ENCODE measurements around the gene OXTR. TPM values are rescaled to one million over a fixed set of nuclear protein-coding genes. Genes with fewer than 3 reads are reported as not detected.

OXTR gene
- total and polyA plus RNA-seq, 5 donors: 0.11 to 0.79 (median 0.39) TPM

GRCh38 chr3:8767667-8768363 lies 1.6 kb downstream of the OXTR start:
- no peaks in the 10 kb centered on the region for H3K9me3 ChIP-seq (ENCODE audit: control insufficient read depth, low read length)
- DNase-seq (no peak), ATAC-seq (peak in 1 of 2 donors; percentile 11)
- no peak overlapping the region for H3K27ac ChIP-seq (ENCODE audit: low read length)
- H3K4me1 ChIP-seq (ENCODE audit: control insufficient read depth, insufficient read depth, low read length): no peaks in the 10 kb centered on the region
- no peak overlapping the region for H3K4me3 ChIP-seq (ENCODE audit: low read length)
- 2% methylated on average over 74 of the region's 74 CpGs for WGBS
- H3K27me3 ChIP-seq (ENCODE audit: control insufficient read depth, insufficient read depth): no peaks in the 10 kb centered on the region
- intact Hi-C loops (cut with DNase I): no loop called here

GRCh38 chr3:8767256-8767666 lies 2.2 kb downstream of the OXTR start:
- intact Hi-C loops (cut with DNase I): no loop called here
- WGBS: 43% methylated on average over 37 of the region's 37 CpGs
- no peaks in the 10 kb centered on the region for H3K9me3 ChIP-seq (ENCODE audit: control insufficient read depth, low read length)
- ATAC-seq: no peak
- H3K27ac ChIP-seq (ENCODE audit: low read length): no peak overlapping the region
- H3K27me3 ChIP-seq (ENCODE audit: control insufficient read depth, insufficient read depth): no peaks in the 10 kb centered on the region
- no peak overlapping the region for H3K4me3 ChIP-seq (ENCODE audit: low read length)
- no peaks in the 10 kb centered on the region for H3K4me1 ChIP-seq (ENCODE audit: control insufficient read depth, insufficient read depth, low read length)
- no peak for DNase-seq

- Histone ChIP-seq H3K27me3 (ENCODE audit: control insufficient read depth, insufficient read depth) (no peaks in the 10 kb centered on the region), H3K4me1 (ENCODE audit: control insufficient read depth, insufficient read depth, low read length) (no peaks in the 10 kb centered on the region), H3K9me3 (ENCODE audit: control insufficient read depth, low read length) (no peaks in the 10 kb centered on the region), H3K4me3 (ENCODE audit: low read length) (no peak overlapping the region), H3K27ac (ENCODE audit: low read length) (no peak overlapping the region)
- no peak for ATAC-seq
- 87% methylated on average over 2 of the region's 2 CpGs for WGBS
- no peak for DNase-seq
- intact Hi-C loops (cut with DNase I): no loop called here
Observed at GRCh38 chr3:8766148-8766547, 3.3 kb downstream of the OXTR start.

GRCh38 chr3:8765528-8765927 lies 3.9 kb downstream of the OXTR start:
- Histone ChIP-seq H3K9me3 (ENCODE audit: control insufficient read depth, low read length) (no peaks in the 10 kb centered on the region), H3K4me3 (ENCODE audit: low read length) (no peak overlapping the region), H3K4me1 (ENCODE audit: control insufficient read depth, insufficient read depth, low read length) (no peaks in the 10 kb centered on the region), H3K27me3 (ENCODE audit: control insufficient read depth, insufficient read depth) (no peaks in the 10 kb centered on the region), H3K27ac (ENCODE audit: low read length) (no peak overlapping the region)
- ATAC-seq: no peak
- intact Hi-C loops (cut with DNase I): no loop called here
- no peak for DNase-seq
- 65% methylated on average over 4 of the region's 4 CpGs for WGBS

GRCh38 chr3:8764528-8764927 lies 4.9 kb downstream of the OXTR start:
- intact Hi-C loops (cut with DNase I): no loop called here
- ATAC-seq: no peak

GRCh38 chr3:8762607-8763377 lies 6.6 kb downstream of the OXTR start:
- ATAC-seq (no peak), DNase-seq (no peak)
- H3K27ac ChIP-seq (ENCODE audit: low read length): no peak overlapping the region
- H3K9me3 ChIP-seq (ENCODE audit: control insufficient read depth, low read length): no peaks in the 10 kb centered on the region
- no peaks in the 10 kb centered on the region for H3K4me1 ChIP-seq (ENCODE audit: control insufficient read depth, insufficient read depth, low read length)
- intact Hi-C loops (cut with DNase I): no loop called here
- 88% methylated on average over 11 of the region's 11 CpGs for WGBS
- H3K27me3 ChIP-seq (ENCODE audit: control insufficient read depth, insufficient read depth): no peaks in the 10 kb centered on the region
- no peak overlapping the region for H3K4me3 ChIP-seq (ENCODE audit: low read length)

More at GRCh38 chr3:8764528-8764927, 4.9 kb downstream of the OXTR start:
- DNase-seq: no peak
- Histone ChIP-seq H3K27ac (ENCODE audit: low read length) (no peak overlapping the region), H3K4me1 (ENCODE audit: control insufficient read depth, insufficient read depth, low read length) (no peaks in the 10 kb centered on the region), H3K9me3 (ENCODE audit: control insufficient read depth, low read length) (no peaks in the 10 kb centered on the region), H3K27me3 (ENCODE audit: control insufficient read depth, insufficient read depth) (no peaks in the 10 kb centered on the region), H3K4me3 (ENCODE audit: low read length) (no peak overlapping the region)
- WGBS: 88% methylated on average over 6 of the region's 6 CpGs

- WGBS: 86% methylated on average over 5 of the region's 5 CpGs
- DNase-seq: no peak
- no peak for ATAC-seq
- H3K9me3 ChIP-seq (ENCODE audit: control insufficient read depth, low read length): no peaks in the 10 kb centered on the region
- no peak overlapping the region for H3K4me3 ChIP-seq (ENCODE audit: low read length)
- intact Hi-C loops (cut with DNase I): no loop called here
- H3K4me1 ChIP-seq (ENCODE audit: control insufficient read depth, insufficient read depth, low read length): no peaks in the 10 kb centered on the region
- H3K27me3 ChIP-seq (ENCODE audit: control insufficient read depth, insufficient read depth): no peaks in the 10 kb centered on the region
- H3K27ac ChIP-seq (ENCODE audit: low read length): no peak overlapping the region
Observed at GRCh38 chr3:8761866-8762265, 7.5 kb downstream of the OXTR start.

- Histone ChIP-seq H3K9me3 (ENCODE audit: control insufficient read depth, low read length) (no peaks in the 10 kb centered on the region), H3K4me1 (ENCODE audit: control insufficient read depth, insufficient read depth, low read length) (no peaks in the 10 kb centered on the region), H3K4me3 (ENCODE audit: low read length) (no peak overlapping the region), H3K27me3 (ENCODE audit: control insufficient read depth, insufficient read depth) (no peaks in the 10 kb centered on the region), H3K27ac (ENCODE audit: low read length) (no peak overlapping the region)
- intact Hi-C loops (cut with DNase I): no loop called here
- ATAC-seq (no peak), DNase-seq (no peak)
- 84% methylated on average over 5 of the region's 5 CpGs for whole genome bisulfite sequencing
Observed at GRCh38 chr3:8760506-8760905, 8.9 kb downstream of the OXTR start.

- Histone ChIP-seq H3K27ac (ENCODE audit: low read length) (no peak overlapping the region), H3K4me3 (ENCODE audit: low read length) (no peak overlapping the region), H3K9me3 (ENCODE audit: control insufficient read depth, low read length) (no peaks in the 10 kb centered on the region), H3K27me3 (ENCODE audit: control insufficient read depth, insufficient read depth) (no peaks in the 10 kb centered on the region), H3K4me1 (ENCODE audit: control insufficient read depth, insufficient read depth, low read length) (no peaks in the 10 kb centered on the region)
- WGBS: 84% methylated on average over 5 of the region's 5 CpGs
- DNase-seq (no peak), ATAC-seq (no peak)
- intact Hi-C loops (cut with DNase I): no loop called here
Observed at GRCh38 chr3:8760091-8760490, 9.3 kb downstream of the OXTR start.

GRCh38 chr3:8759038-8759707 lies 10.2 kb downstream of the OXTR start:
- Histone ChIP-seq H3K9me3 (ENCODE audit: control insufficient read depth, low read length) (no peaks in the 10 kb centered on the region), H3K27ac (ENCODE audit: low read length) (no peak overlapping the region), H3K27me3 (ENCODE audit: control insufficient read depth, insufficient read depth) (no peaks in the 10 kb centered on the region), H3K4me1 (ENCODE audit: control insufficient read depth, insufficient read depth, low read length) (no peaks in the 10 kb centered on the region), H3K4me3 (ENCODE audit: low read length) (no peak overlapping the region)
- 86% methylated on average over 7 of the region's 7 CpGs for WGBS
- intact Hi-C loops (cut with DNase I): loop anchor here in 1 of 4 donors (10.0 kb wide), 1 partner anchor 84 kb away; no protein-coding TSS in a partner anchor
- DNase-seq (no peak), ATAC-seq (no peak)

All from right cardiac atrium (tissue), 5 donors.